Motor neuron (in vitro differentiated cells): ENCODE data around the gene UVRAG. TPM values are rescaled to one million over a fixed set of nuclear protein-coding genes. Genes with fewer than 3 reads are reported as not detected.

Source experiments
- ATAC-seq, 8 experiments: fragments of 200-7000 bp; cut with Tn5 transposase; replicated peaks in 6 of 8; 2 replicates each; pipeline ENCODE4 v1.8.0; 2021; ENCODE audit warnings: mild to moderate bottlenecking in 8 of 8, moderate library complexity in 8 of 8
- H3K27ac ChIP-seq, 2 donors: fragments of 250-450 bp; sonication (Bioruptor Pico); 2 replicates each; pipeline ENCODE4 v1.9.0; 2021; ENCODE audit warnings: antibody characterized with exemption in 2 of 2, mild to moderate bottlenecking in 2 of 2, moderate library complexity in 1 of 2
- H3K4me1 ChIP-seq, 2 donors: fragments of 250-450 bp; sonication (Bioruptor Pico); replicated peaks in 1 of 2; 2 replicates each; pipeline ENCODE4 v1.6.1; 2021; ENCODE audit warnings: antibody characterized with exemption in 2 of 2, mild to moderate bottlenecking in 2 of 2, moderate library complexity in 1 of 2
- H3K4me3 ChIP-seq, 5 donors: fragments of 250-450 bp; sonication (Bioruptor Pico); 2 replicates each; pipeline ENCODE4 v1.9.0; 2021; ENCODE audit warnings: antibody characterized with exemption in 5 of 5, mild to moderate bottlenecking in 5 of 5, moderate library complexity in 4 of 5
- WGBS, 10 experiments: fragments of 450-650 bp; shearing (Covaris generic); methylation state at CpG; one replicate each; pipeline ENCODE4 v1.0.0; 2022; 5-methylcytosine and 5-hydroxymethylcytosine counted together
- in situ Hi-C, 9 experiments: fragments of 400-800 bp; cut with MboI; loops; one replicate each; pipeline ENCODE4 v1.15.0; 2021; ENCODE audit warnings: low sequenced_read_pairs in 9 of 9, low pct_unique_long_range_greater_than_20kb in 2 of 9; ENCODE audit not compliant: unreplicated experiment in 9 of 9
- total RNA-seq, 8 experiments: library from RNA; unstranded; fragments of 300-600 nt; gene quantifications; 2 replicates each; pipeline versions ENCODE4 v1.2.3 to v1.2.4, GENCODE V29; 2022

UVRAG gene
- total RNA-seq, 8 experiments from 2014 or later, result 17.2 to 24.4 (median 19.6) TPM

- Histone ChIP-seq H3K4me1 (peaks cover 16 to 17% of the 10 kb centered on the region in 2 donors), H3K4me3 (peak overlapping the region; percentile 71 to 85 (median 79)), H3K27ac (no peak overlapping the region)
- no peak for ATAC-seq
- 0 to 35% (median 12%) methylated on average over 1 to 5 of the region's 6 CpGs; no CpG with 5 or more reads in 2 of the 10 experiments for WGBS, 10 experiments
- in situ Hi-C loops, result no loop called here
These were observed 1.7 kb downstream of the UVRAG start for GRCh38 chr11:75816561-75817239.

- WGBS, 10 experiments, result 100% methylated on average over 1 of the region's 1 CpG; no CpG with 5 or more reads in 8 of the 10 experiments
- Histone ChIP-seq H3K4me1 (peaks cover 12 to 13% of the 10 kb centered on the region in 2 donors), H3K27ac (no peak overlapping the region), H3K4me3 (no peak overlapping the region)
- in situ Hi-C loops, result no loop called here
- peak in 4 of 8 experiments; percentile 55 to 83 (median 60) for ATAC-seq
These were observed 5.6 kb downstream of the UVRAG start for GRCh38 chr11:75820645-75821044.

- in situ Hi-C loops, result no loop called here
- 69 to 100% (median 89%) methylated on average over 1 to 5 of the region's 5 CpGs; no CpG with 5 or more reads in 2 of the 10 experiments for WGBS, 10 experiments
These were observed 6.2 kb downstream of the UVRAG start for GRCh38 chr11:75821202-75821601.

GRCh38 chr11:75822541-75822940 is 7.5 kb downstream of the UVRAG start:
- no peak overlapping the region for H3K4me3 ChIP-seq
- no peak for ATAC-seq
- H3K4me1 ChIP-seq, result no peaks in the 10 kb centered on the region
- H3K27ac ChIP-seq, result no peak overlapping the region
- 17 to 100% (median 85%) methylated on average over 1 to 3 of the region's 3 CpGs; no CpG with 5 or more reads in 2 of the 10 experiments for WGBS, 10 experiments
- in situ Hi-C loops, result no loop called here

More at GRCh38 chr11:75821202-75821601, 6.2 kb downstream of the UVRAG start:
- ATAC-seq, result no peak
- peaks cover 10 to 11% of the 10 kb centered on the region in 2 donors for H3K4me1 ChIP-seq
- H3K4me3 ChIP-seq, result no peak overlapping the region
- H3K27ac ChIP-seq, result no peak overlapping the region

GRCh38 chr11:75823415-75823814 is 8.4 kb downstream of the UVRAG start:
- H3K4me1 ChIP-seq, result no peaks in the 10 kb centered on the region
- no peak for ATAC-seq
- H3K27ac ChIP-seq, result no peak overlapping the region
- H3K4me3 ChIP-seq, result no peak overlapping the region
- WGBS, 10 experiments, result 80 to 100% (median 96%) methylated on average over 1 to 4 of the region's 4 CpGs; no CpG with 5 or more reads in 4 of the 10 experiments
- in situ Hi-C loops, result no loop called here

GRCh38 chr11:75823946-75824345 is 8.9 kb downstream of the UVRAG start:
- WGBS, 10 experiments, result 24 to 100% (median 84%) methylated on average over 2 to 4 of the region's 4 CpGs
- Histone ChIP-seq H3K27ac (no peak overlapping the region), H3K4me3 (no peak overlapping the region), H3K4me1 (no peaks in the 10 kb centered on the region)
- no peak for ATAC-seq
- in situ Hi-C loops, result no loop called here

GRCh38 chr11:75826461-75827230 is 11.6 kb downstream of the UVRAG start:
- Histone ChIP-seq H3K4me1 (no peaks in the 10 kb centered on the region), H3K4me3 (no peak overlapping the region), H3K27ac (no peak overlapping the region)
- WGBS, 10 experiments, result 0 to 100% (median 36%) methylated on average over 1 to 4 of the region's 4 CpGs
- ATAC-seq, result peak in 1 of 8 experiments; percentile 39
- in situ Hi-C loops, result no loop called here

GRCh38 chr11:75827562-75827961 is 12.6 kb downstream of the UVRAG start:
- Histone ChIP-seq H3K4me3 (no peak overlapping the region), H3K27ac (no peak overlapping the region), H3K4me1 (no peaks in the 10 kb centered on the region)
- in situ Hi-C loops, result no loop called here
- 46 to 100% (median 89%) methylated on average over 1 to 5 of the region's 5 CpGs; no CpG with 5 or more reads in 1 of the 10 experiments for WGBS, 10 experiments
- ATAC-seq, result no peak

GRCh38 chr11:75831915-75832502 is 17.0 kb downstream of the UVRAG start:
- H3K4me1 ChIP-seq, result no peaks in the 10 kb centered on the region
- in situ Hi-C loops, result no loop called here
- no peak overlapping the region for H3K27ac ChIP-seq
- ATAC-seq, result no peak
- H3K4me3 ChIP-seq, result no peak overlapping the region
- WGBS, 10 experiments, result 80 to 100% (median 94%) methylated on average over 1 to 4 of the region's 6 CpGs; no CpG with 5 or more reads in 1 of the 10 experiments

GRCh38 chr11:75834728-75835127 is 19.7 kb downstream of the UVRAG start:
- H3K27ac ChIP-seq, result no peak overlapping the region

GRCh38 chr11:75836417-75836816 is 21.4 kb downstream of the UVRAG start:
- Histone ChIP-seq H3K4me1 (peaks cover 0 to 10% of the 10 kb centered on the region in 2 donors), H3K4me3 (no peak overlapping the region), H3K27ac (no peak overlapping the region)
- no peak for ATAC-seq
- in situ Hi-C loops, result no loop called here
- 38 to 100% (median 100%) methylated on average over 1 to 3 of the region's 3 CpGs; no CpG with 5 or more reads in 1 of the 10 experiments for WGBS, 10 experiments

More at GRCh38 chr11:75834728-75835127, 19.7 kb downstream of the UVRAG start:
- Histone ChIP-seq H3K4me3 (no peak overlapping the region), H3K4me1 (peaks cover 0 to 6% of the 10 kb centered on the region in 2 donors)
- no peak for ATAC-seq
- 78 to 100% (median 100%) methylated on average over 1 to 3 of the region's 3 CpGs; no CpG with 5 or more reads in 3 of the 10 experiments for WGBS, 10 experiments
- in situ Hi-C loops, result no loop called here

- no peak for ATAC-seq
- H3K4me3 ChIP-seq, result no peak overlapping the region
- H3K4me1 ChIP-seq, result peaks cover 0 to 10% of the 10 kb centered on the region in 2 donors
- no peak overlapping the region for H3K27ac ChIP-seq
- in situ Hi-C loops, result no loop called here
These were observed 24.8 kb downstream of the UVRAG start for GRCh38 chr11:75839851-75840250.

- Histone ChIP-seq H3K27ac (no peak overlapping the region), H3K4me3 (no peak overlapping the region), H3K4me1 (peaks cover 0 to 10% of the 10 kb centered on the region in 2 donors)
- ATAC-seq, result no peak
- WGBS, 10 experiments, result 43 to 100% (median 85%) methylated on average over 1 of the region's 1 CpG; no CpG with 5 or more reads in 2 of the 10 experiments
- in situ Hi-C loops, result no loop called here
These were observed 25.5 kb downstream of the UVRAG start for GRCh38 chr11:75840522-75840921.
